ENCODE measurements around the gene ZNF76.

DNA sequence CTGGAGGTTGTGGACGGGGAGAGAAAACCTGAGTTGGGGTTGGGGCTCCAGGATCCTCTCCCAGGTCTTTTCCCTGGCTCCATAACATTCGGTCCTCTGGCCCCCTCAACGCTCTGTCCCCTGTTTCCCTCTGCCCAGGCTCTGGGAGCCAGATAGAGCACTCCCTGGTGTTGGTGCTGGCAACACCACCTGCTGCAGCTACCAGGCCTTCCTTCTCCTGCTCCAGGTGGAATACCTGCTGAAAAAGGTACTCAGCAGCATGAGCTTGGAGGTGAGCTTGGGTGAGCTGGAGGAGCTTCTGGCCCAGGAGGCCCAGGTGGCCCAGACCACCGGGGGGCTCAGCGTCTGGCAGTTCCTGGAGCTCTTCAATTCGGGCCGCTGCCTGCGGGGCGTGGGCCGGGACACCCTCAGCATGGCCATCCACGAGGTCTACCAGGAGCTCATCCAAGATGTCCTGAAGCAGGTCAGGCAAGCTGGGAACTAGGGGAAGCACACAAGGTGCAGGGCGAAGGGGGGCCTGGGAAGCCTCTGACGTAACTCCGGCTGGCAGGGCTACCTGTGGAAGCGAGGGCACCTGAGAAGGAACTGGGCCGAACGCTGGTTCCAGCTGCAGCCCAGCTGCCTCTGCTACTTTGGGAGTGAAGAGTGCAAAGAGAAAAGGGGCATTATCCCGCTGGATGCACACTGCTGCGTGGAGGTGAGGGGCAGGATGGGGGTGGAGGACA, 52.7 kb downstream of the ZNF76 start:
- TF ChIP-seq, protein P1, sequence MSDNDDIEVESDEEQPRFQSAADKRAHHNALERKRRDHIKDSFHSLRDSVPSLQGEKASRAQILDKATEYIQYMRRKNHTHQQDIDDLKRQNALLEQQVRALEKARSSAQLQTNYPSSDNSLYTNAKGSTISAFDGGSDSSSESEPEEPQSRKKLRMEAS (IDR thresholded peaks at IDR 0.05) = no peak
- no peak for TF ChIP-seq MED1 (CRISPR knock-in tag; IDR thresholded peaks at IDR 0.05)
